H9 (cell line): ENCODE measurements around the gene CAPZA2. TPM values are rescaled to one million over a fixed set of nuclear protein-coding genes. Genes with fewer than 3 reads are reported as not detected.

ENCODE experiments used
- DNase-seq: peaks from one replicate; pipeline ENCODE4 v3.0.0-alpha.2; 2017
- H2AFZ ChIP-seq: one replicate; pipeline ENCODE4 v1.6.1; 2013; ENCODE audit warnings: mild to moderate bottlenecking, low read length, control low read depth, moderate library complexity
- H2AK5ac ChIP-seq: 2 replicates; pipeline ENCODE4 v1.6.1; 2013; ENCODE audit warnings: low read length, control low read depth, mixed read lengths; ENCODE audit not compliant: insufficient read length
- H2BK120ac ChIP-seq: one replicate; pipeline ENCODE4 v1.6.1; 2013; ENCODE audit warnings: low read depth, mild to moderate bottlenecking, low read length, control low read depth, inconsistent platforms; ENCODE audit not compliant: poor library complexity, severe bottlenecking
- H2BK12ac ChIP-seq: 2 replicates; pipeline ENCODE4 v1.6.1; 2013; ENCODE audit warnings: low read length, control low read depth, mixed read lengths, low read depth; ENCODE audit not compliant: insufficient read length
- H2BK15ac ChIP-seq: 2 replicates; pipeline ENCODE4 v1.6.1; 2013; ENCODE audit warnings: low read depth, low read length, control low read depth
- H2BK20ac ChIP-seq: one replicate; pipeline ENCODE4 v1.6.1; 2013; ENCODE audit warnings: low read depth, mild to moderate bottlenecking, low read length, control low read depth, inconsistent platforms; ENCODE audit not compliant: poor library complexity, severe bottlenecking
- H2BK5ac ChIP-seq: 2 replicates; pipeline ENCODE4 v1.6.1; 2013; ENCODE audit warnings: low read length, control low read depth, mixed read lengths; ENCODE audit not compliant: insufficient read length
- H3K14ac ChIP-seq: 2 replicates; pipeline ENCODE4 v1.6.1; 2013; ENCODE audit warnings: low read length, control low read depth; ENCODE audit not compliant: insufficient read depth
- H3K18ac ChIP-seq: 2 replicates; pipeline ENCODE4 v1.6.1; 2013; ENCODE audit warnings: low read depth, mild to moderate bottlenecking, mixed read lengths, low read length, control low read depth; ENCODE audit not compliant: insufficient read length
- H3K23ac ChIP-seq: 2 replicates; pipeline ENCODE4 v1.6.1; 2013; ENCODE audit warnings: low read length, control low read depth, mixed read lengths, low read depth; ENCODE audit not compliant: insufficient read length
- H3K23me2 ChIP-seq: 2 replicates; pipeline ENCODE4 v1.6.1; 2013; ENCODE audit warnings: low read depth, mild to moderate bottlenecking, mixed read lengths, low read length, control low read depth; ENCODE audit not compliant: insufficient read length, poor library complexity, severe bottlenecking
- H3K27ac ChIP-seq: 2 replicates; pipeline ENCODE4 v1.5.1; 2013; ENCODE audit warnings: low read length, control low read depth, mixed read lengths, low read depth; ENCODE audit not compliant: insufficient read length
- H3K27me3 ChIP-seq: 2 replicates; pipeline ENCODE4 v1.6.1; 2013; ENCODE audit warnings: low read length, control low read depth, inconsistent platforms; ENCODE audit not compliant: insufficient read depth
- H3K4ac ChIP-seq: 2 replicates; pipeline ENCODE4 v1.6.1; 2013; ENCODE audit warnings: low read depth, mild to moderate bottlenecking, control low read depth, inconsistent platforms, low read length, moderate library complexity
- H3K4me1 ChIP-seq: 2 replicates; pipeline ENCODE4 v1.6.1; 2013; ENCODE audit warnings: low read length, control low read depth, inconsistent platforms; ENCODE audit not compliant: insufficient read depth
- H3K4me2 ChIP-seq: 2 replicates; pipeline ENCODE4 v1.6.1; 2013; ENCODE audit warnings: low read length, control low read depth, mixed read lengths; ENCODE audit not compliant: insufficient read length, insufficient read depth
- H3K56ac ChIP-seq: 2 replicates; pipeline ENCODE4 v1.6.1; 2013; ENCODE audit warnings: low read depth, mild to moderate bottlenecking, mixed read lengths, low read length, control low read depth; ENCODE audit not compliant: insufficient read length
- H3K79me1 ChIP-seq: 2 replicates; pipeline ENCODE4 v1.6.1; 2013; ENCODE audit warnings: low read depth, mild to moderate bottlenecking, moderate library complexity, low read length, control low read depth, inconsistent platforms; ENCODE audit not compliant: insufficient read depth, poor library complexity, severe bottlenecking
- H3K79me2 ChIP-seq: 2 replicates; pipeline ENCODE4 v1.6.1; 2013; ENCODE audit warnings: low read length, control low read depth, inconsistent platforms; ENCODE audit not compliant: insufficient read depth
- H3K9ac ChIP-seq: 2 replicates; pipeline ENCODE4 v1.6.1; 2013; ENCODE audit warnings: low read length, control low read depth, mixed read lengths; ENCODE audit not compliant: insufficient read length; ENCODE audit errors: extremely low read depth
- H3K9me3 ChIP-seq: one replicate; pipeline ENCODE4 v1.6.1; 2013; ENCODE audit warnings: low read depth, low read length, inconsistent platforms; ENCODE audit not compliant: control insufficient read depth
- H3T11ph ChIP-seq: one replicate; pipeline ENCODE4 v1.6.1; 2013; ENCODE audit warnings: mild to moderate bottlenecking, low read length, control low read depth, inconsistent platforms
- H4K20me1 ChIP-seq: one replicate; pipeline ENCODE4 v1.6.1; 2013; ENCODE audit not compliant: control insufficient read depth, insufficient read length, insufficient read depth
- H4K5ac ChIP-seq: 2 replicates; pipeline ENCODE4 v1.6.1; 2013; ENCODE audit warnings: low read depth, mild to moderate bottlenecking, mixed read lengths, low read length, control low read depth; ENCODE audit not compliant: insufficient read length
- H4K8ac ChIP-seq: replicated peaks from 2 replicates; pipeline ENCODE4 v1.6.1; 2013; ENCODE audit warnings: low read length, control low read depth, mixed read lengths, low read depth; ENCODE audit not compliant: insufficient read length
- H4K91ac ChIP-seq: 2 replicates; pipeline ENCODE4 v1.6.1; 2013; ENCODE audit warnings: low read depth, mild to moderate bottlenecking, moderate library complexity, mixed read lengths, low read length, control low read depth; ENCODE audit not compliant: insufficient read length
- H3K27ac Mint-ChIP-seq, 3 experiments: 2 replicates in 2 of 3; 3 replicates in 1 of 3; pipeline ENCODE4 v1.8.0; 2020 to 2021; ENCODE audit warnings: mixed read lengths in 3 of 3, mild to moderate bottlenecking in 1 of 3, moderate library complexity in 1 of 3
- H3K27me3 Mint-ChIP-seq: 2 replicates; pipeline ENCODE4 v1.8.0; 2021; ENCODE audit warnings: low read depth, mild to moderate bottlenecking, moderate library complexity, mixed read lengths
- H3K36me3 Mint-ChIP-seq, 3 experiments: 2 replicates in 2 of 3; 3 replicates in 1 of 3; pipeline ENCODE4 v1.8.0; 2020 to 2021; ENCODE audit warnings: low read depth in 3 of 3, mixed read lengths in 3 of 3; ENCODE audit not compliant: insufficient read depth in 1 of 3
- H3K4me1 Mint-ChIP-seq, 2 experiments: 2 replicates each; pipeline ENCODE4 v1.8.0; 2020; ENCODE audit warnings: mixed read lengths in 2 of 2
- H3K4me3 Mint-ChIP-seq, 2 experiments: 2 replicates in 1 of 2; 3 replicates in 1 of 2; pipeline ENCODE4 v1.8.0; 2020 to 2021; ENCODE audit warnings: mild to moderate bottlenecking in 2 of 2, mixed read lengths in 2 of 2, moderate library complexity in 1 of 2
- H3K9me3 Mint-ChIP-seq, 2 experiments: 2 replicates in 1 of 2; 3 replicates in 1 of 2; pipeline ENCODE4 v1.8.0; 2020; ENCODE audit warnings: mild to moderate bottlenecking in 2 of 2, mixed read lengths in 2 of 2, moderate library complexity in 1 of 2
- CTCF ChIP-seq: fragments of 200-600 bp; sonication (generic); conservative IDR thresholded peaks from 3 replicates; pipeline ENCODE4 v1.8.0; 2021; ENCODE audit warnings: antibody characterized with exemption, mild to moderate bottlenecking
- WGBS: extraction: QIAGEN DNeasy Blood & Tissue Kit; methylation state at CpG from one replicate; pipeline ENCODE4 v1.1.7; 2013; ENCODE audit warnings: missing lambda C conversion rate, low lambda C conversion rate, mixed read lengths; ENCODE audit not compliant: insufficient read length; ENCODE audit errors: extremely low coverage; 5-methylcytosine and 5-hydroxymethylcytosine counted together
- total RNA-seq: library from RNA; stranded (reverse); gene quantifications from 2 replicates; pipeline ENCODE4 v1.2.1, GENCODE V29; 2021

CAPZA2 gene
- total RNA-seq, 1 experiment from 2014 or later, result 131 TPM

- H3K4ac ChIP-seq, result no peak overlapping the region
- H3K56ac ChIP-seq, result no peak overlapping the region
- no peak overlapping the region for H3K27ac Mint-ChIP-seq
- H3K4me1 ChIP-seq, result no peaks in the 10 kb centered on the region
- no peak overlapping the region for H3K9ac ChIP-seq
- no peak overlapping the region for H2BK20ac ChIP-seq
- H4K91ac ChIP-seq, result no peak overlapping the region
- no peaks in the 10 kb centered on the region for H3K9me3 ChIP-seq
- no CpG with 5 or more reads among the region's 1 CpG for WGBS
- H3K14ac ChIP-seq, result no peak overlapping the region
- H3K79me2 ChIP-seq, result no peaks in the 10 kb centered on the region
- no peak overlapping the region for H2BK5ac ChIP-seq
- no peak overlapping the region for H3K18ac ChIP-seq
- no peak for TF ChIP-seq CTCF
- DNase-seq, result no peak
- no peak overlapping the region for H2BK120ac ChIP-seq
- no peak overlapping the region for H3K4me2 ChIP-seq
- no peak overlapping the region for H2BK15ac ChIP-seq
- no peak overlapping the region for H4K8ac ChIP-seq
- H3K23ac ChIP-seq, result no peak overlapping the region
- no peak overlapping the region for H3K4me3 Mint-ChIP-seq
- no peaks in the 10 kb centered on the region for H3K36me3 Mint-ChIP-seq
- H3K27me3 Mint-ChIP-seq, result no peaks in the 10 kb centered on the region
- no peaks in the 10 kb centered on the region for H3K9me3 Mint-ChIP-seq
- no peak overlapping the region for H3K27ac ChIP-seq
- H4K20me1 ChIP-seq, result no peaks in the 10 kb centered on the region
- no peak overlapping the region for H2BK12ac ChIP-seq
- H3K79me1 ChIP-seq, result no peaks in the 10 kb centered on the region
- H2AFZ ChIP-seq, result no peak overlapping the region
- H3K23me2 ChIP-seq, result no peaks in the 10 kb centered on the region
- no peak overlapping the region for H4K5ac ChIP-seq
- no peak overlapping the region for H2AK5ac ChIP-seq
- no peaks in the 10 kb centered on the region for H3K4me1 Mint-ChIP-seq
- H3K27me3 ChIP-seq, result no peaks in the 10 kb centered on the region
- H3T11ph ChIP-seq, result no peak overlapping the region
Measured at GRCh38 chr7:116842371-116842770, 20.0 kb upstream of the CAPZA2 start.
